Ovary (tissue), 3 donors: ENCODE results near the gene DPY19L1.
"Not testable (repeated sequence)": the region's sequence is repeated elsewhere in the genome, so short reads cannot be mapped to it uniquely, and the experiment has no call there.

Experiments used
- CTCF ChIP-seq, 3 donors: fragments of 450-650 bp in 2 of 3; fragments of 200-600 bp in 1 of 3; IDR thresholded peaks; one replicate each; pipeline versions ENCODE4 v1.5.1 to v1.8.0; 2016 to 2022; ENCODE audit warnings: antibody characterized with exemption in 3 of 3, mild to moderate bottlenecking in 1 of 3
- POLR2A ChIP-seq: fragments of 450-650 bp; IDR thresholded peaks from one replicate; pipeline ENCODE4 v1.6.1; 2017; ENCODE audit warnings: antibody characterized with exemption, mild to moderate bottlenecking, moderate library complexity
- donor health status: DM: no; HTN: no; CAD: no.

GRCh38 chr7:35043301-35043700 is 6.0 kb upstream of the DPY19L1 start:
- not testable (repeated sequence) for TF ChIP-seq CTCF (IDR thresholded peaks at IDR 0.05); POLR2A
